Hematopoietic multipotent progenitor cell treated with erythropoietin and hydrocortisone succinate and interleukin-3 and kit ligand, for 8 days (in vitro differentiated cells): ENCODE results near the gene TMEM87A.
"Not testable (repeated sequence)": the region's sequence is repeated elsewhere in the genome, so short reads cannot be mapped to it uniquely, and the experiment has no call there.

Experiments
- DNase-seq: peaks from one replicate; pipeline ENCODE4 v3.0.0-alpha.2; 2015

TMEM87A gene

DNA sequence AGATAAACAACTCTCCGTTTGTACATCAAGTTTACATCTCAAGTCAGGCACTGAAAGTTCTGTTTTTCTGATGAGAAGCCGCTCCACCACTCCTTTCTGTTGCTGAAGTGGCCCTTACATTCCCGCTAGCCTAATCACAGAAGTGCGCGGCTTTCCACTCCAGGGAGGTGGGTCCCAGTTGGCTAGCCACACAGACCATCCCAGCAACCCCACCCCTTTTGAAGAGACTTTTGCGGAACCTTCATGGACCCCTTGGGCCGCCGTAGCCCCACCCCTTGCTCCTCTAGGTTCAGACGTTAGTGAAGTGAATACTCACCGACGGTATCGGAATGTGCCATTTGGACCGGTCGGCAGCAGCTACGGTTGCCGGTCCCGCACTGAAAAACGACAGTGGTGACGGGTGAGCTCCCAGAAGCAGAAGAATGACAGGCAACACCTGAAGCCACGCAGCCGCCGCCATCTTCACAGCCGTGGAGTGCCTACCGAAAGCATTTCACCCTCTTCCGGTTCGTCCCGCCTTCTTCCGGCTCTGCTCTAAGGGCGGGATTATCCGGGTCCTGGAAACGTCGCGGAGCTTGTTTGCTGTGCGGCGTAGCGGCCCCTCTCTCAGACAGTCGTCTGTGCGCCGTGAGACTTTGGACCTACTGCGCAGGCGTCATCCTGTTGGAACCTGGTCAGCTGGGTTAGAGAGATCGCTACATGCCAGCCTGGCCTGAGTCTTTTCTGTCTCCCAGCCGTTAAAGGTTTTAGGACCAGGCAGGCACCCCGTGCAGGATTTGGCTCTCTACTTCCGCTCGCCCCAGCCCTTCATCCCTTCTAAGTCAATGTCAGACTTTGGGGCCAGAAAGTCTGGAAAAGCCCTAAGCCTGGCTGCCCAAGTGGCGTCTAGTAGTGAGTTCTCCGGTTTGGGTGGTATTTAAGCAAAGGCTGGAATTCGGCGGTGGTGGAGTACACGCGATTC, at the start of gene TMEM87A, which contains the start of gene GANC:
TSS of gene TMEM87A (minus strand) at position 495 of the 961 bp plus-strand sequence. CDS start at position 460, 35 bp downstream.
TSS of gene GANC (plus strand) at position 263 of the 961 bp plus-strand sequence. CDS start 1,281 bp downstream, outside the sequence.
- DNase-seq, result peak; percentile 99

DNA sequence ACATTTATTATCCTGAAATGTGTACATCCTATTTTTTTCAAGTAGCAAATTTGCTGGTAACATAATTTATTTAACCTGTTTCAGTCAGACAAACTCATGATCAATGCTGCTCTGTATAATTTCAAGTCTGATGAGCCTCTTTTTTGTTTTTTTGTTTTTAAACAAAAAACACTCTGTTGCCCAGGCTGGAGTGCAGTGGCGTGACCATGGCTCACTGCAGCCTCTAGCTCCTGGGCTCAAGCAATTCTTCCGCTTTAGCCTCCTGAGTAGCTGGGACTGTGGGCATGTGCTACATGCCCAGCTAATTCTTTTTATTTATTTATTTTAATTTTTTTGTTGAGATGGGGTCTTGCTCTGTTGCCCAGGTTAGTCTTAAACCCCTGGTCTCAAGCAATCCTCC, 46.0 kb upstream of the TMEM87A start:
- DNase-seq, result no peak

- DNase-seq, result not testable (repeated sequence)
Observed at GRCh38 chr15:42316282-42316805, 43.1 kb upstream of the TMEM87A start.

DNA sequence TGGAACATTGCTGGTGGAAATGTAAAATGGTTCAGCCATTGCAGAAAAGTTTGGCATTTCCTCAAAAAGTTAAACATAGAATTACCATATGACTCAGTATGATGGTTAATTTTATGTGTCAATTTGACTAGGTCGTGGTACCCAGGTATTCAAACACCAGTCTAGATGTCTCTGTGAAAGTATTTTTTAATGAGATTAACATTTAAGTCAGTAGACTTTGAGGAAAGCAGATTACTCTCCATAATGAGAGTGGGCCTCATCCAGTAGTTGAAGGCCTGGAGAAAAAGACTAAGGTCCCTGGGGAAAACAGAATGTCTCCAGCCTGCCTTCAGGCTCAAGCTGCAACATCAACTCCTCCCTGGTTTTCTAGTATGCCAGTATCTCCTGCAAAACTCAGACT, 42.3 kb upstream of the TMEM87A start:
- DNase-seq, result no peak

DNA sequence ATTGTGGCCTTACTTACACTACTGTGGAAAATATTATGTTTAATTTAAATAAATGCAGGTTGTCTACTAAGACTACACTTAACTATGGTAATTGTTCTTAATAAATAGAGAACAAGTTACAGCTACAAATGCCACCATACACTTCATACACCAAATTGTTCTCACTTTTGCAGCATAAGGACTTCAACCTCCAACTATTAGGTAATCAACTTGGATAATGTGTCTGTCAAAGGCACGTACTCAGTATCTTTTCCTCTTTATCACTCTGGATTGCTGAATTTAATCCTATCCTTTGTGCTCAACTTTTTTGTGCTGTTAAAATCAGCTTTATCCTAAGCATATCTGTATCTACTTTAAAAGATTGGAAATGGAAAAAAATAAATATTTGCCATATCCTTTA, 41.6 kb upstream of the TMEM87A start:
- DNase-seq, result no peak

- DNase-seq, result no peak
Observed at GRCh38 chr15:42313463-42313862, 40.2 kb upstream of the TMEM87A start.

GRCh38 chr15:42306681-42307080, 33.4 kb upstream of the TMEM87A start:
- no peak for DNase-seq

- DNase-seq, result not testable (repeated sequence)
Observed at GRCh38 chr15:42301004-42301403, 27.8 kb upstream of the TMEM87A start.

GRCh38 chr15:42289166-42289565, 15.9 kb upstream of the TMEM87A start:
- no peak for DNase-seq

- no peak for DNase-seq
Observed at GRCh38 chr15:42287931-42288330, 14.7 kb upstream of the TMEM87A start.

- DNase-seq, result peak; percentile 14
Observed at GRCh38 chr15:42286445-42287029, 13.3 kb upstream of the TMEM87A start.

GRCh38 chr15:42285034-42285433, 11.8 kb upstream of the TMEM87A start:
- DNase-seq, result no peak

DNA sequence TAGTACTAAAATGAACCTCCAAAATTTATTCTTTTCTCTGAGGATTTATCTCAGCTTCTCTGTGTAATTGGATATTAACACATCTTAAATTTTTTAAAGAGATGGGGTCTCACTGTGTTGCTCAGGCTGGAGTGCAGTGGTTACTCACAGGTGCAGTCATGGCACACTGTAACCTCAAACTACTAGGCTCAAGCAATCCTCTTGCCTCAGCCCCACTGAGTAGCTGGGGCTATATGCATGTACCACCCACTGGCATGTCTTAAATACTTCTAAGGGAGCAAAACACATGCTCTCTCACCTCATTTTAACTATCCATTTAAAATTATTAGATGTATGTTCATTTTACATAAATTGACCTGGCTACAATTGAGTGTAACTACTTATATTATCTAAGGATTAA, 11.3 kb upstream of the TMEM87A start:
- DNase-seq, result no peak

DNA sequence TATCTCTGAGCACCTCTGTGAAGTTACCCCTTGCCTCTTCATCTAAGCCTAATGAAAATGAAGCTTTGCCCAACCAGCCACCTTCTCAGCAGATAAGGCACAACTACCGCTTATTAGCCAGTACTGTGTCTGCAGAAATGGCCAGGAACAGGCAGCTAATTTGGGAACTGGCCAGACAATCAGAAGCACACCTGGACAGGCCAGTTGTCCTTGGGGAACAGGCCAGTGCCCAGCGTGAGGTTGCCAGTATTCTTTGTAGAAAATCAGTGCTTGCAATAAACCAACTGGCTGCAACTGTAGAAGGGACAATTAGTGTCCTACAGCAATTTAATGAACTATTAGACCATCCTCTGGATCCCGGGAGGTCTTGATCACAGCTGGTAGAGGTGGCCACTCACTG, 10.4 kb upstream of the TMEM87A start:
- no peak for DNase-seq

DNA sequence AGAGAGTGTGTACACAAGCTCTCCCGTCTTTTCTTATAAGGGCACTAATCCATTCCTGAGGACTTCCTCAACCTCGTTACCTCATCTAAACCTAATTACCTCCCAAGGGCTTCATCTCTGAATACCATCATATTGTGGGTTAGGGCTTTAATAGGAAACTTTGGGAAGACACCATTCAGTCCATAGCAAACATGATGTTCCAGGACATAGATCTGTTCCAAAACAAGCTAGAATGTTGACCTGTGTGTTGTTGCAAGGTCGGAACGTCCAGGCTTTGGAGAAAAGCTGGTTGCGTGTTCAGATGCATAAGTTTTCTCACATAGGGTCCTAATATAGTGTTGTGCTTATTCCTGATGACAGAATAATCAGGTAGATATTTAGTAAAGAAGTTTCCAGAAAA, 9.7 kb upstream of the TMEM87A start:
- DNase-seq, result no peak

- DNase-seq, result no peak
Observed at GRCh38 chr15:42282344-42282743, 9.1 kb upstream of the TMEM87A start.

- peak; percentile 13 for DNase-seq
Observed at GRCh38 chr15:42279234-42279723, 6.0 kb upstream of the TMEM87A start.

GRCh38 chr15:42276762-42277161, 3.5 kb upstream of the TMEM87A start:
- no peak for DNase-seq

GRCh38 chr15:42275780-42276391, 2.7 kb upstream of the TMEM87A start:
- peak; percentile 11 for DNase-seq

DNA sequence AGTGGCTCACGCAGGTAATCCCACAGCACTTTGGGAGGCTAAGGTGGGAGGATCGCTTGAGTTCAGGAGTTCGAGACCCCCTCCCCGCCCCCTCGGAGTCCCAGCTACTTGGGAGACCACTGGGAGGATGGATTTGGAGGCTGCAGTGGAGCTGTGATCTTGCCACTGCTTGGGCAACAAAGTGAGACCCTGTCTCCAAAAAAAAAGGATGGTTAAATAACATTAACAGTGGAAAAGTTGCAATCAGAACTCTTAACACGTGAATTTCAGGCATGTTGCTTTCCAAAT, 1.4 kb upstream of the TMEM87A start:
- DNase-seq, result no peak

- DNase-seq, result peak; percentile 76
Observed at GRCh38 chr15:42273900-42274701, 868 bp upstream of the TMEM87A start.

DNA sequence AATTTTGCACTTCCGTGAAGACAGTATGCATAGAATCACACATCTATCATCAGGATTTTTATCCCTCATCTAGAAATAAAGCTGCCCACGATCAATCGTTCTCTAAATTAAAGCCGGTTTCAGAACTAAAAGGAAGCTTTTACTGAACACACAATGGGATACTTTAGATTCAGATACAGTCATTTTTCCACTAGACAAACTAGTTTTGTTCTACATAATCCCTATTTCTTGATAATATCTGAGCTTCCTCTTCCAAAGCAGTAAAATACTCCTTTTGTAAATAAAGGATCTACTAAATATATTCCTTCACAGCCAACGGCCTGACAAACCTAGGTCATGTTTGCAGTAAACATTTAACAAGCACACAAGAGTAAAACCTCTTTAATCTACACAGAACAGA, 2.2 kb downstream of the TMEM87A start:
- DNase-seq, result no peak

DNA sequence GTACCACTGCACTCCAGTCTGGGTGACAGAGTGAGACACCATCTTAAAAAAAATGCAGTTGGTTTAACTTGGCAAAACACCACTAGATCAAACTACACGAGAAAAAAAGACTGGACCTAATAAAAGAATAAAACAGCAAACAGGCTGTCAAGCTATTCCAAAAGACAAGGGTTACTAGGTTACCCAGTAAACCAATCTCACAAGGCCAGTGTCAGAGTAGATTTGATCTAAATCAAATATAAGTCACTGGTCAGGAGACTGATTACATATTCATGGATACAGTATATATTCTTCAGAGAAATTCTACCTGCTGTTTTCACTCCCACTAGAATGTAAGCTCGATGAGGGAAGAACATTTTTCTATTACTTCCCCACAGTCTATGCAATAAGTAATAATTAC, 2.7 kb downstream of the TMEM87A start:
- DNase-seq, result no peak
